DOHH2 (cell line): ENCODE measurements around the gene MAP3K6.

Experiments
- CTCF ChIP-seq: fragments of 200-600 bp; sonication (generic); IDR thresholded peaks from one replicate; pipeline ENCODE4 v1.5.1; 2014; ENCODE audit warnings: antibody characterized with exemption, mild to moderate bottlenecking, low read depth, low read length; ENCODE audit not compliant: poor library complexity, severe bottlenecking
- EZH2phosphoT487 ChIP-seq: fragments of 200-600 bp; sonication (generic); IDR thresholded peaks from 2 replicates; pipeline ENCODE4 v1.6.1; 2017; ENCODE audit warnings: borderline replicate concordance, mild to moderate bottlenecking, antibody characterized with exemption, low read length, moderate library complexity, mixed read lengths

DNA sequence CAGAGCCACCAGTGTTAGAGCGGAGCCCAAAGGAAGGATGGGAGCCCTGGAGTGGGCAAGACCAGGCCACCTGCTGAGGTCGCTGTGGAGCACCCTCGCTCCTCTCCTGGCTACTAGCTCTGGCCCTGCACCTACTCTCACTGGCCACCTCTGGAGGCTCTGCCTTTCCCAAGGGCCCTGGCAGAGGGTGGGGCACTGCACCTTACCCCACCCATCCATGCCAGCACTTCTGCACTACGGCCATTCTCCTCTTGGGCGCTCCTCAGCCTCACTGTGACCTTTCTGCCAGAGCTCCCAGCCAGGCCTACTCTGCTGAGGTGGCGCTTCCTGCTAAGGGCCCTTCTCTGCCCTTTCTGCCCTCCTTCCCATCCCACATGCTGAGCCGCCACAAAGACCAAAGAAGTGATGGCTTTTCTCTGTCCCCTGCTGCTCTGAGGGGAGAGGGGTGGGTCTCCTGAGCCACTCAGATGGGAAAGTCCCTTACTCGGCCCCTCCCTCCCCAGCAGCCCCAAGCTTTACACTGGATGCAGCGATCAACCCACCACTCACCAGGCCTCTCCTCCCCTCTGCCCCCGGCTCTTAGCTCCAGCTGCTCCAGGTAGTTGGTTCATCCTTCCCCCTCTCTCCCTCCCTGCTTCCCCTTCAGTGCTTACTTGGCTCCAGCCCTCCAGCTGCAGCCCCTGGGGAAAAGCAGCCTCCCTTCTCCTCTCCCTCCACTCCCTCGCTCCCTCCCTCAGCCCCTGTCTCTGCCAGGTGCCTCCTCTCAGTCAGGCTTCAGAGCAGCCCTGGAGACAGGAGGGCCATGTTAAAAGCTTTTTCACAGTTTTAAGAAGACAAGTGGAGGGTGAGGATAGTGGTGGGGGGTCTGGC lies 59.6 kb downstream of the MAP3K6 start:
- no peak for TF ChIP-seq EZH2phosphoT487
- no peak for TF ChIP-seq CTCF
